BLaER1 treated with 17β-estradiol and CSF1 and Interleukin-3, amounts not matched to agents 10 nM and 100 nM (cell line): ENCODE results near the gene UCP3.
"Not testable (repeated sequence)": the region's sequence is repeated elsewhere in the genome, so short reads cannot be mapped to it uniquely, and the experiment has no call there.

ENCODE experiments used
- H3K27ac ChIP-seq, 11 experiments: shearing (Covaris generic); formaldehyde crosslinking; 2 replicates each; pipeline ENCODE4 v1.8.1; 2022
- H3K27me3 ChIP-seq, 11 experiments: shearing (Covaris generic); formaldehyde crosslinking; 2 replicates each; pipeline ENCODE4 v1.8.1; 2022
- H3K36me3 ChIP-seq, 11 experiments: shearing (Covaris generic); formaldehyde crosslinking; 2 replicates each; pipeline ENCODE4 v1.8.1; 2022
- H3K4me1 ChIP-seq, 10 experiments: shearing (Covaris generic); formaldehyde crosslinking; 2 replicates each; pipeline ENCODE4 v1.8.1; 2022
- H3K4me2 ChIP-seq, 11 experiments: shearing (Covaris generic); formaldehyde crosslinking; 2 replicates each; pipeline ENCODE4 v1.8.1; 2022
- H3K4me3 ChIP-seq, 10 experiments: shearing (Covaris generic); formaldehyde crosslinking; 2 replicates each; pipeline ENCODE4 v1.8.1; 2022
- H3K9ac ChIP-seq, 11 experiments: shearing (Covaris generic); formaldehyde crosslinking; 2 replicates each; pipeline ENCODE4 v1.8.1; 2022
- H3K9me3 ChIP-seq, 11 experiments: shearing (Covaris generic); formaldehyde crosslinking; replicated peaks in 1 of 11; 2 replicates each; pipeline ENCODE4 v1.8.1; 2022
- H4K20me1 ChIP-seq, 11 experiments: shearing (Covaris generic); formaldehyde crosslinking; 2 replicates each; pipeline ENCODE4 v1.8.1; 2022
- Cebpa-rat ChIP-seq, 11 experiments: shearing (Covaris generic); IDR thresholded peaks; 2 replicates each; pipeline ENCODE4 v1.8.1; 2022

The UCP3 gene

DNA sequence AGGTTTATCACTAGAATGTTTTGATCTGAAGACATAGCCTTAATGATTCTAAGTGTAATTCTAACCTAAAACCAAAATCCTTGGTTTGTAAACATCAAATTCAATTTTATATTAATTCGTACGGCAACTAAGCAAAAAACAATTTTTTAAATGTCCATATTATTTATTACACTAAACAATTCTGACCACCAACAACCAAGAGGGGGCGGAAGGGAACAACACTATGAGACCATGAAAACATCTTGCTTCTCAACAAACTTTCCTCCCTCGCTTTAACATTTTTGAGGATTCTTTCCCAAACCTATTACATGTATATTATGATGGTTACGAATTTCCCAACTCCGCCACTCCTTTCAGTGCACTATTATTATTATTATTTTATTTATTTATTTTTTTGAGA is 19.7 kb downstream of the UCP3 start:
- Histone ChIP-seq H3K4me2 (no peak overlapping the region), H3K9ac (no peak overlapping the region), H4K20me1 (no peaks in the 10 kb centered on the region), H3K4me3 (no peak overlapping the region), H3K27ac (no peak overlapping the region), H3K27me3 (no peaks in the 10 kb centered on the region), H3K36me3 (no peaks in the 10 kb centered on the region), H3K9me3 (no peaks in the 10 kb centered on the region), H3K4me1 (peaks cover 17 to 42% (median 24%) of the 10 kb centered on the region in 10 experiments)
- TF ChIP-seq Cebpa-rat (IDR thresholded peaks at IDR 0.05) = no peak

- Histone ChIP-seq H3K27me3 (no peaks in the 10 kb centered on the region), H3K4me1 (peaks cover 26 to 46% (median 34%) of the 10 kb centered on the region in 10 experiments), H4K20me1 (no peaks in the 10 kb centered on the region), H3K36me3 (no peaks in the 10 kb centered on the region), H3K9me3 (no peaks in the 10 kb centered on the region), H3K27ac (no peak overlapping the region), H3K4me3 (no peak overlapping the region), H3K9ac (no peak overlapping the region), H3K4me2 (no peak overlapping the region)
- no peak for TF ChIP-seq Cebpa-rat (IDR thresholded peaks at IDR 0.05)
These were observed 20.7 kb downstream of the UCP3 start for GRCh38 chr11:73988227-73988626.

DNA sequence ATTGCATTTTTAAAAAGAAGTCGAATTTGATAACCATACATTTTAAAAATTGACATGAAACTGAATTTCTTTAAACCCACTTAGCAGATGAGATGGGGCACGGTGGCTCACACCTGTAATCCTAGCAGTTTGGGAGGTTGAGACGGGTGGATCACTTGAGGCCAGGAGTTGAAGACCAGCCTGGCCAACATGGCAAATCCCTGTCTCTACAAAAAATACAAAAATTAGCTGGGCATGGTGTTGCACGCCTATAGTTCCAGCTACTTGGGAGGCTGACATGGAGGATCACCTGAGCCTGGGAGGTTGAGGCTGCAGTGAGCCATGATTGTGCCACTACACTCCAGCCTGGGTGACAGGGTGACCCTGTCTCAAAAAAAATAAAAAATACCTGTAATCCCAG is 23.2 kb downstream of the UCP3 start:
- not testable (repeated sequence) for H3K9me3 ChIP-seq, H3K9ac ChIP-seq, H3K27ac ChIP-seq, H3K4me2 ChIP-seq, H3K27me3 ChIP-seq, H3K4me3 ChIP-seq
- Histone ChIP-seq H4K20me1 (peaks cover 0 to 19% (median 2%) of the 10 kb centered on the region in 11 experiments; a peak in 8 of 22 replicates), H3K36me3 (peaks cover 0 to 14% (median 8%) of the 10 kb centered on the region in 11 experiments; a peak in 18 of 22 replicates), H3K4me1 (peaks cover 25 to 32% (median 30%) of the 10 kb centered on the region in 10 experiments)

DNA sequence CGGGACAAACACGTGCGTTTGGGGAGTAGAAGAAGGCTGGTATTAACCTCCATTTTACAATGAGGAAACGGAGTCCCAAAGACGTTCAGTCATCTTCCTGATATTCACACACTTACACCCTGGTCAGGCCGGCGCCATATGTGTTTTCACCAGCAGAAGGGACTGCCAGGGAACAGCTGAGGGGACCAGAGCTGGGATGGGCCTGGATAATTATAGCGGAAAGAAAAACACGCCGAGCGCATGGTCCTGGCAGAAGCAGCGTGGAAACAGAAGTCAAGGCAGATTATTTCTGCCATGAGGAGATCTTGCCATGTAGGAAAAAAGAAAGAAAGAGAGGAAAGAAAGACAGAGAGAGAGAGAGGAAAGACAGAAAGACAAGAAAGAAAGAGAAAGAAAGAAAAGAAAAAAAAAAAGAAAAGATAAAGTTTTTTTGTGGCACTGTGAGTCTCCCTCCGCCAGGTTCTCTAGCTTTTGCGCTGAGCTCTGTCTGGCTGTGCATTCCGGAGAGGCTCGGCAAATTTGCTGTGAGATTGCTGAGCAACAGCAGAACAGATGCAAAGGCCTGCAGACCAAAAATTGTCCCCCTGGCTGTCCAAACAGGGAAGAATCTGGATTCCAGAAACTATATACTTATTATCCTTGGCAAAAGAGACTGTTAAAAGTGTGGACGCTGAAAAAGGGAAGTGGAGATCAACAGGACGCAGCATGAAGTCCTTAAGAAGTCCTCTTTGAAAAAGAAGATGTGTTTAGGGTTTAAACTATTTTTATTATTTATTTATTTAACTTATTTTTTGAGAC is 24.9 kb downstream of the UCP3 start:
- Histone ChIP-seq H3K4me2 (peak overlapping the region; percentile 75 to 100 (median 97)), H3K9ac (peak overlapping the region; percentile 86 to 97 (median 91)), H3K36me3 (peaks cover 9 to 31% (median 22%) of the 10 kb centered on the region in 11 experiments; a peak in 20 of 22 replicates), H3K27me3 (no peaks in the 10 kb centered on the region), H3K27ac (peak overlapping the region; percentile 75 to 98 (median 92); a peak in 21 of 22 replicates), H4K20me1 (peaks cover 0 to 36% (median 7%) of the 10 kb centered on the region in 11 experiments; a peak in 8 of 22 replicates), H3K9me3 (no peaks in the 10 kb centered on the region), H3K4me1 (peaks cover 29 to 46% (median 43%) of the 10 kb centered on the region in 10 experiments), H3K4me3 (peak overlapping the region; percentile 75 to 96 (median 85); a peak in 19 of 20 replicates)
- no peak for TF ChIP-seq Cebpa-rat (IDR thresholded peaks at IDR 0.05)

- peak overlapping the region; percentile 75 to 100 (median 97) for H3K4me2 ChIP-seq
- peaks cover 16 to 39% (median 30%) of the 10 kb centered on the region in 11 experiments for H3K36me3 ChIP-seq
- TF ChIP-seq Cebpa-rat (IDR thresholded peaks at IDR 0.05) = no peak
- no peaks in the 10 kb centered on the region for H3K27me3 ChIP-seq
- H3K9ac ChIP-seq = peak overlapping the region; percentile 86 to 97 (median 91)
- H3K9me3 ChIP-seq = no peaks in the 10 kb centered on the region
- peaks cover 0 to 44% (median 7%) of the 10 kb centered on the region in 11 experiments; a peak in 9 of 22 replicates for H4K20me1 ChIP-seq
- peak overlapping the region; percentile 75 to 96 (median 85) for H3K4me3 ChIP-seq
- H3K4me1 ChIP-seq = peaks cover 37 to 54% (median 50%) of the 10 kb centered on the region in 10 experiments
- peak overlapping the region; percentile 75 to 98 (median 92) for H3K27ac ChIP-seq
These were observed 25.7 kb downstream of the UCP3 start for GRCh38 chr11:73982990-73983740.

DNA sequence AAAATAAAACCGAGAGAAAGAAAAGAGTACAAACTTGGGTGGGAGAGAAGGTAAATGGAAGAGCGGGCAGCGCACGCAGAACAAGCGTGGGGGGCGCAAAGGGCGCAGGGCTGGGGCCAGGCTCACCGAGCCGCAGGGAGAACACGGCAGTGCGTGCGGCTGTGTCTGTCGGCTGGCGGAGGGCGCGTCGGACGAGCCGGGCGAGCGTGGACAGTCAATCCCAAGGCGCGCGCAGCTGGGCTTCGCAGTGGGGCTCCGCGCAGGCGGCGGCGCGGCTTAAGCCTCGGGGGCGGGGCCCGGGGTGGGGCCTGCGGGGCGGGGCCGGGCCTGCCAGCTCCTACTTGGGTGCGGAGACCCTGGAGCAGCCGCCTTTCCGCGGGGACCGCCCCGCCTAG is 26.3 kb downstream of the UCP3 start, which contains the start of gene UCP2:
Gene UCP2, minus strand, starts transcription at position 249 of the 395 bp plus-strand sequence. CDS start 4,465 bp downstream, outside the sequence.
- Histone ChIP-seq H3K9ac (peak within 1 kb of the TSS; percentile 86 to 97 (median 91)), H3K27me3 (no peaks in the 10 kb centered on the region), H4K20me1 (peaks cover 0 to 50% (median 7%) of the 10 kb centered on the region in 11 experiments; a peak in 9 of 22 replicates), H3K4me3 (peak within 1 kb of the TSS; percentile 75 to 96 (median 85)), H3K9me3 (no peaks in the 10 kb centered on the region), H3K4me2 (peak within 1 kb of the TSS; percentile 91 to 100 (median 98)), H3K4me1 (peaks cover 42 to 58% (median 56%) of the 10 kb centered on the region in 10 experiments), H3K27ac (peak within 1 kb of the TSS; percentile 75 to 98 (median 92)), H3K36me3 (peaks cover 22 to 44% (median 36%) of the 10 kb centered on the region in 11 experiments)
- TF ChIP-seq Cebpa-rat (IDR thresholded peaks at IDR 0.05) = no peak

DNA sequence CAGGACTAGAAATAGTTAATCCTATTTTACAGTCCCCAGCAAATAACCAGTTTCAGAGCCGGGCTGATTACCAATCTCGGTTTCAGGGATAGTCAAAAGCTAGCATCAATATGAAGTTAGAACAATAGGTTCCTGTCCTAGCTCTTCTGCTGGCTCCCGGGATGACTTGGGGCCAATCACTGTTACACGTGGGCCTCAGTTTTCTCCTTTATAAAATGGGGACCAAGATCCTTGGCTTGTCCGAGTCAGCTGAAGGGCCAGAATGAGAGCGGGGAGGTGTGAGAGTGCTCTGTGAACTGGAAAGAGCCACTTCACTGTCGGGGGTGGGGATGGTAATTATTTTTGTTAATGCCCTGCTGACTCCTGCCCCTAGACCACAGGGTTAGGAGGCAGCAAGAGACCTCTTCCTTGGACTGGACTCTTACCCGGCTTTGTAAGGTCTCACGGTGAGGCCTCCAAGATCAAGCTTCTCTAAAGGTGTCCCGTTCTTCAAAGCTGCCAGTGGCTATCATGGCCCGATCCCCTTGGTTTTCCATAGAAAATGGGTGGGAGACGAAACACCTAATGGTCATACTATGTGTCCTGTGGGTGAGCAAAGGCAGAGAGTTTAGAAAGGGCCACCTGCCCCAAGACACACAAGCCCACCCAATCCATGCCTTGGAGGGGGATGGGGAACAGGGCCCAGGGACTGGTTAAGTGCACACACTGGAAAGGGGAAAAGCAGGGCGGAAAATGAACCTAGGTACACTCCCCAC is 27.7 kb downstream of the UCP3 start:
- Histone ChIP-seq H3K27me3 (no peaks in the 10 kb centered on the region), H3K4me3 (peak overlapping the region; percentile 75 to 96 (median 85)), H3K27ac (peak overlapping the region; percentile 75 to 98 (median 92)), H3K36me3 (peaks cover 36 to 58% (median 50%) of the 10 kb centered on the region in 11 experiments), H3K9me3 (no peaks in the 10 kb centered on the region), H3K9ac (peak overlapping the region; percentile 86 to 97 (median 91)), H4K20me1 (peaks cover 0 to 63% (median 11%) of the 10 kb centered on the region in 11 experiments; a peak in 10 of 22 replicates), H3K4me1 (peaks cover 48 to 71% (median 57%) of the 10 kb centered on the region in 10 experiments), H3K4me2 (peak overlapping the region; percentile 91 to 100 (median 98))
- TF ChIP-seq Cebpa-rat (IDR thresholded peaks at IDR 0.05) = no peak
